ENCODE measurements around the gene FGGY.

FGGY gene

DNA sequence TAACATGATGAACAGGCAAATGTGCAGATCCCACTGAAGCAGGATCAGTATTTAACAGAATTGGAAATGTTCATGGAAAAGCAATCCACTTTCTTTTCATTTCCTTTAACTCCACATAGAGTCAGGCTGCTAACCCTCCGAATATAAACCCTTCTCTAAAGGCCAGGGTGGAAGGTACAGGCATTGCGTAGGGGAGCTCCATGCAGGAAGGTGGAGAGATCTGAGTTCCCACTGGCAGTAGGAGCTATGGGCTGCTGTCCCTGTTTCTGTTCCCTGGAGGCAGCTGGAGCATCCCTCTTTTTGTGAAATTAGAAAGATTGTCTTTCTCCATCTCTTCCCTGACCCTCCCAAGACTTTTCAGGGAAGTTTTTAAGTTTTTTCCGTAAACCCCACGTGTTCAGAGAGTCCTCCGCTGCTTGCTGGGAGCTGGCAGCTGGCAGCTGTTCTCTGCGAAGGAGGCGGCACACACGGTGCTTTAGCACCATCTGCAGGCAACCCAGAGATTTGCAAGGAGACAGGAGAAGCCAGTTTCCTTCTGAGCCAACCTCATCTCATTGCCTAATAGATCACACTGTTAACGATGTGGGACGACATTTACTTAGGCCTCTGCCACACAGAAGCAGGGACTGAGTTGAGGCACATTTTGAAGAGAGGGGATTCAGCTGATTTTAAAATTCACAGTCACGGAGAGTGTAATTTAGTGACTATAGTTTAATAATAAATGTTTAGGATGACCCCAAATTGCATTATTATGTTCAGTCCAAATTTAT is 462.4 kb downstream of the FGGY start:
- Histone ChIP-seq H3K36me3 (ENCODE audit: control insufficient read depth, insufficient read depth, low read length) (no peaks in the 10 kb centered on the region), H3K9me3 (ENCODE audit: control insufficient read depth, insufficient read depth, low read length) (no peaks in the 10 kb centered on the region), H3K4me3 (ENCODE audit: low read depth, low read length) (0 out of 2 replicates have a peak overlapping the region, but pooled peaks have one; percentile 9), H3K27me3 (ENCODE audit: control insufficient read depth, insufficient read depth, low read length) (no peaks in the 10 kb centered on the region), H3K9ac (ENCODE audit: low read depth, low read length) (no peak overlapping the region), H3K27ac (ENCODE audit: low read depth, low read length) (no peak overlapping the region), H3K4me1 (ENCODE audit: control insufficient read depth, insufficient read depth, low read length) (0 out of 2 replicates have a peak, but pooled peaks cover 4% of the 10 kb centered on the region)

DNA sequence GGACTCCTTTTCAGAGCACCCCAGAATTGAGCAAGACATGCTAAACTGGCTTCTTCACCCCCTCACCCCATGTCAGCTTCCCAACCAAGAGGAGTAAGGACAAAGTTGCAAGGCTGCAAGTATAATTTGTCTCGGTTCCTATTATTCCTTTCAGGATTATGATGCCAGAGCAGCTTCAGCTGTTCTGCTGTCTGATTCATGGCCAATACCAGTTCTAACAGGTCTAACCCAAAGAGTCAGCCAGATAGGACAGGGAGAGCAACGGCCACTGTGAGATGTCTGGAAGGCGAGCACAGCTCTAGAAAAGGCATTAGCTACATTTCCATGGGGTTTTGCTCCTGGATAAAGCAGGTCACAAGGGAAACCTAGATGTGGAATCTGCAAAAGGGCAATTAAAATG is 464.5 kb downstream of the FGGY start:
- Histone ChIP-seq H3K9me3 (ENCODE audit: control insufficient read depth, insufficient read depth, low read length) (no peaks in the 10 kb centered on the region), H3K4me1 (ENCODE audit: control insufficient read depth, insufficient read depth, low read length) (peaks cover 10% of the 10 kb centered on the region), H3K4me3 (ENCODE audit: low read depth, low read length) (no peak overlapping the region), H3K36me3 (ENCODE audit: control insufficient read depth, insufficient read depth, low read length) (no peaks in the 10 kb centered on the region), H3K27ac (ENCODE audit: low read depth, low read length) (no peak overlapping the region), H3K27me3 (ENCODE audit: control insufficient read depth, insufficient read depth, low read length) (no peaks in the 10 kb centered on the region), H3K9ac (ENCODE audit: low read depth, low read length) (no peak overlapping the region)

DNA sequence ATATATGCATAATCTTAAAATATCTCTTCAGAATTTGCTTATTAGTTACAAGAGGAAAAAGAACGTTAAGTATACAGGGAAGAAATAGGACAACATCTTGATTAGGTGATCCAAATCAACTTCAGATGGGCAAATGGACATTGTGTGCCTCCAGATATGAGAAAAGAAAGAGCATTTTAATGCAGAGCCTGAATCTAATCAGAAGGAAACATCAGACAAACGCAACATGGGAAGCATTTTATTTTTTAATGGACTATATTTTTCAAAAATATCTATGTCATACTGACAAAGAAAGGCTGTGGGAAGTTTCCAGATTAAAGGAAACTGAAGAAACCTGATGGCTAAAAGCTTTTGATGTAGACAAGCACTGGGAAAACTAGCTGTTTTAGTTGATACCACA is 466.5 kb downstream of the FGGY start:
- Histone ChIP-seq H3K36me3 (ENCODE audit: control insufficient read depth, insufficient read depth, low read length) (no peaks in the 10 kb centered on the region), H3K27me3 (ENCODE audit: control insufficient read depth, insufficient read depth, low read length) (no peaks in the 10 kb centered on the region), H3K4me3 (ENCODE audit: low read depth, low read length) (no peak overlapping the region), H3K9ac (ENCODE audit: low read depth, low read length) (no peak overlapping the region), H3K9me3 (ENCODE audit: control insufficient read depth, insufficient read depth, low read length) (no peaks in the 10 kb centered on the region), H3K27ac (ENCODE audit: low read depth, low read length) (no peak overlapping the region), H3K4me1 (ENCODE audit: control insufficient read depth, insufficient read depth, low read length) (peaks cover 19% of the 10 kb centered on the region)

DNA sequence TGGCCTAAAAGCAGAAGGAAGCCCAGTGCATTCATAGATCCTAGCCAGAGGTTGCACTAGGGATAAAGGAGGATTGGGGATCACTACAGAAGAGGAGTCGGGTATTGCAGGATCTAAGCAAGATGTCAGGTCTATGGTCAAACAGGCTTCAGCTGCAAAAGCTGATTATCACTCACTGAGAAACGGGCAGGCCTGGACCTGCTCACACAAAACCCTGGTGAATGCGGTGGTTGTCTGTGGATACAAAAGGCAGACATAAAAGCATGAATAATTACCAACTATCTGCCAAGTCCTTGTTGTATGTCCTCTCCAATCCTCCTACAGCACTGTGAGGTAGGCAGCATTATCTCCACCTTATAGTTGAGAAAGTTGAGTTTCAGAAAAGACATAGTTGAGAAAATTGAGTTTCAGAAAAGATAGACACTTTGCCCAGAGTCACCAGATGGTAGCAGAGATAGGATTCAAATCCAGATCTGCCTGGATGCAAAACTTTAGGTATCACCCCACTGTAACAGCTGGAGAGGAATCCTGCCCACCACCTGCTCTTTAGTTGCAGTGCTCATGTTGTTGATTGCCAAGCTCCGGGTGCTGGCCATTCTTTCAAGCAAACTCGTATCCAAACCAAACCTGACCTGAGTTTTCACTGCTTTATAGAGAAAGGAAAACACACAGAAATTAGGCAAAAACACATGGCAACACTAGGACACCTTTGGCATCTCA is 468.3 kb downstream of the FGGY start:
- no peak overlapping the region for H3K4me3 ChIP-seq (ENCODE audit: low read depth, low read length)
- peaks cover 15% of the 10 kb centered on the region for H3K4me1 ChIP-seq (ENCODE audit: control insufficient read depth, insufficient read depth, low read length)
- no peaks in the 10 kb centered on the region for H3K27me3 ChIP-seq (ENCODE audit: control insufficient read depth, insufficient read depth, low read length)
- no peaks in the 10 kb centered on the region for H3K9me3 ChIP-seq (ENCODE audit: control insufficient read depth, insufficient read depth, low read length)
- no peaks in the 10 kb centered on the region for H3K36me3 ChIP-seq (ENCODE audit: control insufficient read depth, insufficient read depth, low read length)
- H3K9ac ChIP-seq (ENCODE audit: low read depth, low read length) = no peak overlapping the region
- no peak overlapping the region for H3K27ac ChIP-seq (ENCODE audit: low read depth, low read length)

DNA sequence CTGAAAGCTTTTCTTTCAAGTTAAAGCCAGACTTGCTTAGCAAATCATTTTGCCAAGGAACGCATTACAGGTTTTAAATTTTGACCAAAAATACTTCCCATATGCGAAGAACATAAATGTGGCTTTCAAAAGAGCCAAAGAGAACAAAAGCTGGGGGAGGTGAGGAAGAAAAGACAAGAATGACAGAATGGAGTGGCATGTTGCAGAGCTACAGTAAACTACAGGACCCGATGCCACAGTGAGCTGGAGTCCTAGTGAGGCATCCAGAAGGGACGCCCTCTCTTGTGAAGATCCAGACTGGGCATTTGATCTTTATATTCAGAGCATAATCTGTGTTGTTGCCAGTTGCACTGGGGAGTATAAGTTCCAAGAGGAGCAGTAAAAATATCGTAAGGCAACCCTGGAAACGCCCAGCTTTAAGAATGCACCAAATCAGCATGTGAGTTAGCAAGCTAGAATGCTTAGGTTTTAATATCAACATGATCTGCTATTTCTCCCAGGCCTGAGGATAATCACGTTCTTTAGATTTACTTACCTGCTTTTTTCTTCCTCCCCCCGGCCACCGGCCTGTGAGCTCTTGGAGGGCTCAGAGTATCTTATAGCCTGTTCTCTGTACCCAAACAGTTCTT is 469.4 kb downstream of the FGGY start:
- Histone ChIP-seq H3K9me3 (ENCODE audit: control insufficient read depth, insufficient read depth, low read length) (no peaks in the 10 kb centered on the region), H3K27me3 (ENCODE audit: control insufficient read depth, insufficient read depth, low read length) (no peaks in the 10 kb centered on the region), H3K36me3 (ENCODE audit: control insufficient read depth, insufficient read depth, low read length) (no peaks in the 10 kb centered on the region), H3K4me3 (ENCODE audit: low read depth, low read length) (no peak overlapping the region), H3K9ac (ENCODE audit: low read depth, low read length) (no peak overlapping the region), H3K4me1 (ENCODE audit: control insufficient read depth, insufficient read depth, low read length) (peaks cover 15% of the 10 kb centered on the region), H3K27ac (ENCODE audit: low read depth, low read length) (no peak overlapping the region)

DNA sequence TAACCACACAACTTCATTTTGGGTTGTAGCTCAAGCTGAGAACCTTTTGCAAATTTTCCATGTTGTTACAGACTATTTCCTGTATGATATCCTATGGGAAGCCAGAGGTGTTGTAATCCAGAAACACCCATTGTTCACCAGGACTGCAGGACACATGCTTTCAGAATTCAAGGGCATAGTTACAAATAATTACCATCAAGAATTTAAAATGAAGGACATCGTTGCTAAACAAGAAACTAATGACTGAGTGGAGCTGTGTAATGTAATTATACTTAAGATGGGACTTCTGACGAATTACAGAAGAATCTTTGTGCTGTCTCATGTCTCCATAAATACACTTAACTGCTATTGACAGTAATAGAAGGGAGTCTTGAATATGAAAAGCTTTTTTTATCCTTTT is 470.2 kb downstream of the FGGY start:
- Histone ChIP-seq H3K27ac (ENCODE audit: low read depth, low read length) (no peak overlapping the region), H3K36me3 (ENCODE audit: control insufficient read depth, insufficient read depth, low read length) (no peaks in the 10 kb centered on the region), H3K27me3 (ENCODE audit: control insufficient read depth, insufficient read depth, low read length) (no peaks in the 10 kb centered on the region), H3K9me3 (ENCODE audit: control insufficient read depth, insufficient read depth, low read length) (no peaks in the 10 kb centered on the region), H3K9ac (ENCODE audit: low read depth, low read length) (no peak overlapping the region), H3K4me1 (ENCODE audit: control insufficient read depth, insufficient read depth, low read length) (peaks cover 15% of the 10 kb centered on the region), H3K4me3 (ENCODE audit: low read depth, low read length) (no peak overlapping the region)

DNA sequence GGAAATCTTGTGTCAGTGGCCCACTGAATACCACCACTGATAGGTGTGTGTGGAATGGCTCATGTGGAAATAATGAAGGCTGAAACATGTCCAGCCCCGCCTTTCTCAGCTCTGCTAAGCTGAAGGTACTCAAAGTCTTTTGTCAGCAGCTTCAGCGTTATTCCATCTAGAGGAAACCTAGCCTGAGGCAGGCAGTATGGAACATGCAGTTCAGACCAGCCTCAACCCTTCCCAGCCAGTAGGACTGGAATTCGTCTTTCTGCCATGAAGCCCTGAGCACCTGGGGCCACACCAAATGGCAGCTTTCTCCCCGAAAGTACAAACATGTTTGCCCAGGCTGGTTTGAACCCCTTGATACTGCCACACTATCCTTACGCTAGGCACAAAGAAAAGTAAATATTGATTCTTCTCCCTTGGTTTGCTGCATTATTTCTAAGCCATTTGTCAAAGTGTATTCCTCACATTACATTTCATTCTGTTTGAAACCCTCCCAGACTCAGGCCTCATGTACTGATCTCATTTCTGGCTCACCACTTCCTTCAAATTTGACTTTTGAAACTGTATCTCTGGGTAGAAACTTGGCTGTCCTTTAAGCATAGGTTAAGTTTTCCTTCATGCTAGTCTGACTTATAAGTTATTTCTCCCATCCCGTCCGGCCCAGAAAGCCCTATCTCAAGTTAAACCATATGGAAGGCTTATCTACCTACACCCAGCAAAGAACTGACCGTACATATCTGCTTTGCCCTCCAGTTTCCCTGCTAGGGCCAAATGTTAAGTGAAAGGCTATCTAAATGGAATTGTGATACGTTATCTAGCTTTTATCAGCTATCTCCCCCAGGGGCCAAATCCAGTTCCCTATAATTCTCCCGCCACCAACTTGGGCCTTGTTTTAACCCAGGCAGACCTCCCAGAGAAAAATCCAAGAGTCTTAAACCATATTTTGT is 472.2 kb downstream of the FGGY start:
- peaks cover 15% of the 10 kb centered on the region for H3K4me1 ChIP-seq (ENCODE audit: control insufficient read depth, insufficient read depth, low read length)
- no peak overlapping the region for H3K27ac ChIP-seq (ENCODE audit: low read depth, low read length)
- no peaks in the 10 kb centered on the region for H3K9me3 ChIP-seq (ENCODE audit: control insufficient read depth, insufficient read depth, low read length)
- no peak overlapping the region for H3K4me3 ChIP-seq (ENCODE audit: low read depth, low read length)
- no peaks in the 10 kb centered on the region for H3K27me3 ChIP-seq (ENCODE audit: control insufficient read depth, insufficient read depth, low read length)
- no peaks in the 10 kb centered on the region for H3K36me3 ChIP-seq (ENCODE audit: control insufficient read depth, insufficient read depth, low read length)
- no peak overlapping the region for H3K9ac ChIP-seq (ENCODE audit: low read depth, low read length)

DNA sequence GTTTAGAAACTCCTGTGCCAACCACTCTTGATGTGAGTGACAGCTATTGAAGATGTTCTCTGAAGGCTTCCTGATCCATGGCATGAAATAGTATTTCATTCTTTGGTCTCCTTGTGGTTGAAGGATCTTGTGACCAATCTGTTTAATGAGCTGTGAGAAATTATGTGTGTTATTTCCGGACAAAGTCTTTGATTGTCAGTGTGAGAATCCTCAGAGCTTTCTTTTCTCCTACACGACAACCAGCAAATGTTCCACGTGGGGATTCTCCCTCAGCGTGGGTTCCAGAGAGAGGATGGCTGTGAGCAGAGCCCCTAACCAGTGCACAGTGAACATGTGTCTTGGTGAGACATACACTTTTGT is 472.8 kb downstream of the FGGY start:
- Histone ChIP-seq H3K36me3 (ENCODE audit: control insufficient read depth, insufficient read depth, low read length) (no peaks in the 10 kb centered on the region), H3K9ac (ENCODE audit: low read depth, low read length) (no peak overlapping the region), H3K27me3 (ENCODE audit: control insufficient read depth, insufficient read depth, low read length) (no peaks in the 10 kb centered on the region), H3K4me3 (ENCODE audit: low read depth, low read length) (no peak overlapping the region), H3K27ac (ENCODE audit: low read depth, low read length) (no peak overlapping the region), H3K4me1 (ENCODE audit: control insufficient read depth, insufficient read depth, low read length) (peaks cover 15% of the 10 kb centered on the region), H3K9me3 (ENCODE audit: control insufficient read depth, insufficient read depth, low read length) (no peaks in the 10 kb centered on the region)

DNA sequence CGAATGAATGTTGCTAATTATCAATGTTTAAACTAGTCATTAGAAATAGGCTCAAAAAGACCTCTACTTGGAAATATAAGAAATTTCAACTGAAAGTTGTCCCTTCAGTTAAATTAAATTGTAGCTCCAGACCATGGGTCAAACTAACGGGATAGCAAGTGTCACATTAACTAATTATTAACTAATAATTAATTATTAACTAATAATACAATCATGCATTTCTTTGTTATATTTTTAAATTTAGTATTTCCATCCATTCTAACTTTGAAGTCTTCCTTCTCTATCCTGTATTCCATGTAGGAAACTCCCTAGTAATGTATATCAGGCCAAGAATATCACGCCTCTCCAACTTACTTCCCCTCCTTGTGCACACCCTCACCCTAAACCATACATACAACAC is 474.5 kb downstream of the FGGY start:
- Histone ChIP-seq H3K27me3 (ENCODE audit: control insufficient read depth, insufficient read depth, low read length) (no peaks in the 10 kb centered on the region), H3K4me3 (ENCODE audit: low read depth, low read length) (no peak overlapping the region), H3K4me1 (ENCODE audit: control insufficient read depth, insufficient read depth, low read length) (peaks cover 9% of the 10 kb centered on the region), H3K9me3 (ENCODE audit: control insufficient read depth, insufficient read depth, low read length) (no peaks in the 10 kb centered on the region), H3K27ac (ENCODE audit: low read depth, low read length) (no peak overlapping the region), H3K9ac (ENCODE audit: low read depth, low read length) (no peak overlapping the region), H3K36me3 (ENCODE audit: control insufficient read depth, insufficient read depth, low read length) (no peaks in the 10 kb centered on the region)

DNA sequence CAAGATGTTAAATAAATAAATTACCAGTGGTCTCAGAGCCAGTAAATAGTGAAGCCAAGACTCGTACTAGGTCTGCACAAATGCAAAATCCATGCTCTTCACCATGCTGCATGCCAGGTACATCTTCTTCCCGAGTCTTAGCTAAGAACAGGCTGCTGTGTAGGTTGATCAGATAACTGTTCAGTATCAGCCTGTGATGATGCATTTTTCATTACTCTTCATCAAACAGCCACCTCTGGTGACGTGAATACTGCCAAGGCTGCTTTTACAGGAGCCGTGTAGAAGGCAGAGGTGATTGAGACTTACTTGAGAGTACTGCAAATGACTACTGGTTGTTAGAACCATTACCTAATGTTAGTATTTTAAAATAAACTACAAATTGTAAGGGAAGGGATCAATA is 478.6 kb downstream of the FGGY start:
- Histone ChIP-seq H3K27me3 (ENCODE audit: control insufficient read depth, insufficient read depth, low read length) (no peaks in the 10 kb centered on the region), H3K9ac (ENCODE audit: low read depth, low read length) (no peak overlapping the region), H3K36me3 (ENCODE audit: control insufficient read depth, insufficient read depth, low read length) (no peaks in the 10 kb centered on the region), H3K9me3 (ENCODE audit: control insufficient read depth, insufficient read depth, low read length) (no peaks in the 10 kb centered on the region), H3K4me3 (ENCODE audit: low read depth, low read length) (no peak overlapping the region), H3K4me1 (ENCODE audit: control insufficient read depth, insufficient read depth, low read length) (no peaks in the 10 kb centered on the region), H3K27ac (ENCODE audit: low read depth, low read length) (no peak overlapping the region)
